ENCODE results near the gene GMEB2. TPM values are rescaled to one million over a fixed set of nuclear protein-coding genes. Genes with fewer than 3 reads are reported as not detected.

The GMEB2 gene
- total RNA-seq, 1 donor from 2014 or later = 8.0 TPM

DNA sequence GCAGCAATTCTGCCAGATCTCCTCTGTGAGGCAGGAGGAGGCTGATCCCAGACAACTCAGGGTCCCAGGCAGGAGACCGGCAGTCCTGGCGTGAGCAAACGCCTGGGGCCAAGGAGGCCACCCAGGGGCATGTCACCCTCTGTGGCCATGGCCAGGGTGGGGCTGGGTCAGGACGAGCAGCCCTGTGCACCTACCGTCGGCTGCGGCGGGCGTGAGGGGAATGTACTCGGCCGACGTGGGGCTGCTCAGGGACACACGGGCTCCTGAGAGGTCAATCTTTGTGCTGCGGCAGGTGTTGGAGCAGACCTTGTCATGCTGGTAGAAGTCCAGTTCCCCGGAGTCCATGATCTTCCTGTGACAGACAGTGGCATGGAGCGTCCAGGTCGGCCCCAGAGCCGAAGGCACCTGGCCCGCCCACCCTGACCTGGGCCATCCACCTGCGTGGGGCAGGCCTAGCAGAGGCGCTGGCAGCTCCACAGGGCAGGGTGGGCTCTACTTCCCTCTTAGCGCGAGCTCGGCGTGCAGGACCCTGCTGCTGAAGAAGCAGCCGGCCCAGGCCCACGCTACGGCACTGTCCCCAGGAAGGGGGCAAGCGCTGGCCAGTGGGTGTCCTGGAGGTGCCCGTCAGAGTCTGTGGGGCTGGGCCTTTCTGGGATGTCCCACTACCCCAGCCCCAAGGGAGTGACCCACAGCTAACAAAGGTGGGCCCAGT is 31.3 kb downstream of the GMEB2 start:
- H3K4me1 Mint-ChIP-seq = no peaks in the 10 kb centered on the region
- H3K9me3 ChIP-seq (ENCODE audit: low read depth) = no peaks in the 10 kb centered on the region
- H4K20me1 ChIP-seq (ENCODE audit: low read depth) = no peaks in the 10 kb centered on the region
- H2AFZ ChIP-seq (replicated peaks) = no peak overlapping the region
- no peaks in the 10 kb centered on the region for H3K79me2 ChIP-seq (ENCODE audit: low read depth)
- no peak overlapping the region for H3K9ac ChIP-seq
- H3K27me3 ChIP-seq = no peaks in the 10 kb centered on the region
- H3K27ac ChIP-seq = no peak overlapping the region
- H3K9me3 Mint-ChIP-seq = no peaks in the 10 kb centered on the region
- no peaks in the 10 kb centered on the region for H3K36me3 ChIP-seq
- no peak overlapping the region for H3K27ac Mint-ChIP-seq
- no peaks in the 10 kb centered on the region for H3K4me1 ChIP-seq
- peaks cover 3% of the 10 kb centered on the region for H3K27me3 Mint-ChIP-seq (ENCODE audit: insufficient read depth, low read depth)
- no peak overlapping the region for H3K4me2 ChIP-seq
- no peak overlapping the region for H3K4me3 ChIP-seq
- no peak overlapping the region for H3K4me3 Mint-ChIP-seq
- no peak for TF ChIP-seq EZH2phosphoT487 (IDR thresholded peaks at IDR 0.05)
- TF ChIP-seq EZH2 (IDR thresholded peaks at IDR 0.05) = no peak
- TF ChIP-seq, protein P1, sequence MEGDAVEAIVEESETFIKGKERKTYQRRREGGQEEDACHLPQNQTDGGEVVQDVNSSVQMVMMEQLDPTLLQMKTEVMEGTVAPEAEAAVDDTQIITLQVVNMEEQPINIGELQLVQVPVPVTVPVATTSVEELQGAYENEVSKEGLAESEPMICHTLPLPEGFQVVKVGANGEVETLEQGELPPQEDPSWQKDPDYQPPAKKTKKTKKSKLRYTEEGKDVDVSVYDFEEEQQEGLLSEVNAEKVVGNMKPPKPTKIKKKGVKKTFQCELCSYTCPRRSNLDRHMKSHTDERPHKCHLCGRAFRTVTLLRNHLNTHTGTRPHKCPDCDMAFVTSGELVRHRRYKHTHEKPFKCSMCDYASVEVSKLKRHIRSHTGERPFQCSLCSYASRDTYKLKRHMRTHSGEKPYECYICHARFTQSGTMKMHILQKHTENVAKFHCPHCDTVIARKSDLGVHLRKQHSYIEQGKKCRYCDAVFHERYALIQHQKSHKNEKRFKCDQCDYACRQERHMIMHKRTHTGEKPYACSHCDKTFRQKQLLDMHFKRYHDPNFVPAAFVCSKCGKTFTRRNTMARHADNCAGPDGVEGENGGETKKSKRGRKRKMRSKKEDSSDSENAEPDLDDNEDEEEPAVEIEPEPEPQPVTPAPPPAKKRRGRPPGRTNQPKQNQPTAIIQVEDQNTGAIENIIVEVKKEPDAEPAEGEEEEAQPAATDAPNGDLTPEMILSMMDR (IDR thresholded peaks at IDR 0.05) = no peak
- DNase-seq (ENCODE audit: low spot score) = no peak
- H3F3A ChIP-seq (ENCODE audit: low read depth) = no peaks in the 10 kb centered on the region
- peaks cover 24% of the 10 kb centered on the region for H3K36me3 Mint-ChIP-seq

DNA sequence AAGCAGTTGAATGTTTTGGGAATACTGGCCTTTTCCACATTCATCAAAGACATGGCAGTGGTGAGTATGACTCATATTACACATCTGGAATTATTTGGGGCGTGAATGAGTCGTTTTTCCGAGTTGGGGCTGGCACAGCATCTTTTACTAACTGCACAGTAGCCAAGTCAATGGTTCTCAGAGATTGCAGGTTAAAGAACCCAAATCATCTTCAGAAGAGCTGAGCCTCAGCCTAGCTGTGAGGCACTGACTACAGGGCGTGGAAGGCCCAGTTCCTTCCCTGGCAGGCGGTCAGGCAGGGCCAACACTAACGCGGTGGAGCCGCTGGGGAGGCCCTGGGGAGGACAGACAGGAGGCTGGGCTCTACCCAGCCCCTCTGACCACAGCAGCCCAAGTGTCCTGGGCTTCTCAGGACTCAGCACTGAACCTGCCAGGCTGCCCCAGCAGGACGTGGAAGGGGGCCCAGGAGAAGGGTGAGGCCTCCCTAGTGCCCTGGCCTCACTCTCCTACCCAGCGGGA is 32.8 kb downstream of the GMEB2 start:
- Histone ChIP-seq H4K20me1 (ENCODE audit: low read depth) (no peaks in the 10 kb centered on the region), H3K36me3 (no peaks in the 10 kb centered on the region), H3K4me3 (no peak overlapping the region), H3K9ac (no peak overlapping the region), H2AFZ (replicated peaks) (no peak overlapping the region), H3K27me3 (no peaks in the 10 kb centered on the region), H3K79me2 (ENCODE audit: low read depth) (no peaks in the 10 kb centered on the region), H3K27ac (no peak overlapping the region), H3K4me1 (no peaks in the 10 kb centered on the region), H3K4me2 (no peak overlapping the region), H3F3A (ENCODE audit: low read depth) (no peaks in the 10 kb centered on the region), H3K9me3 (ENCODE audit: low read depth) (no peaks in the 10 kb centered on the region)
- no peak overlapping the region for H3K27ac Mint-ChIP-seq
- H3K9me3 Mint-ChIP-seq = no peaks in the 10 kb centered on the region
- peaks cover under 1% of the 10 kb centered on the region for H3K27me3 Mint-ChIP-seq (ENCODE audit: insufficient read depth, low read depth)
- peaks cover 17% of the 10 kb centered on the region for H3K36me3 Mint-ChIP-seq
- H3K4me3 Mint-ChIP-seq = no peak overlapping the region
- no peaks in the 10 kb centered on the region for H3K4me1 Mint-ChIP-seq
- TF ChIP-seq EZH2phosphoT487 (IDR thresholded peaks at IDR 0.05) = no peak
- TF ChIP-seq, protein P1 (IDR thresholded peaks at IDR 0.05) = no peak
- no peak for TF ChIP-seq EZH2 (IDR thresholded peaks at IDR 0.05)
- no peak for DNase-seq (ENCODE audit: low spot score)

DNA sequence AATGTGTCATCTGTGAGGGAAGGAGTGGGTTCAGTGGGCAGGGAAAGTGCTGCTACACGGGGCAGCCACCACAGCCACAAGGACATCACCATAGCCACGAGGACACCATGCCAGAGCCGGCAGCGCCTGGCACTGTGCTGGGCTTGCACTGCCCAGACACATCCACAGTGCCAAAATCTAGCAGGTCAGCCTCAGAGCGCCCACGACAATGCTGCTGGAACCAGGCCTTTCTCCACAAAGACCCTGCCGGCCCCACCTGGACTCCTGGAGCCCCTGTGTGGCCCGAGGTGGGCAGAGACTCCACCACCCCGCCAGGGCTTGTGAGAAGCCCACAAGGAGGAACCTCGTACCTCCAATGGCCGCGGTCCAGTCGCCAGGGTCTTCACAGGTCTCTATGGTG is 34.2 kb downstream of the GMEB2 start:
- Mint-ChIP-seq H3K27ac (no peak overlapping the region), H3K36me3 (peaks cover 18% of the 10 kb centered on the region), H3K9me3 (no peaks in the 10 kb centered on the region), H3K4me1 (peaks cover 2% of the 10 kb centered on the region), H3K4me3 (no peak overlapping the region), H3K27me3 (ENCODE audit: insufficient read depth, low read depth) (no peaks in the 10 kb centered on the region)
- no peaks in the 10 kb centered on the region for H3K9me3 ChIP-seq (ENCODE audit: low read depth)
- no peaks in the 10 kb centered on the region for H3K36me3 ChIP-seq
- no peak overlapping the region for H3K4me2 ChIP-seq
- TF ChIP-seq EZH2 (IDR thresholded peaks at IDR 0.05) (no peak), EZH2phosphoT487 (IDR thresholded peaks at IDR 0.05) (no peak)
- TF ChIP-seq, protein P1 (IDR thresholded peaks at IDR 0.05) = no peak
- no peak for DNase-seq (ENCODE audit: low spot score)
- H3K4me1 ChIP-seq = no peaks in the 10 kb centered on the region
- no peak overlapping the region for H2AFZ ChIP-seq (replicated peaks)
- no peak overlapping the region for H3K4me3 ChIP-seq
- no peaks in the 10 kb centered on the region for H3F3A ChIP-seq (ENCODE audit: low read depth)
- no peaks in the 10 kb centered on the region for H3K27me3 ChIP-seq
- no peak overlapping the region for H3K9ac ChIP-seq
- no peak overlapping the region for H3K27ac ChIP-seq
- no peaks in the 10 kb centered on the region for H3K79me2 ChIP-seq (ENCODE audit: low read depth)
- no peaks in the 10 kb centered on the region for H4K20me1 ChIP-seq (ENCODE audit: low read depth)
